MV-4-11 (cell line): ENCODE measurements around the gene FAM107B.

ENCODE experiments used
- DNase-seq: peaks from one replicate; lab custom pipeline; 2025; lab: John Stamatoyannopoulos, UW

The FAM107B gene

DNA sequence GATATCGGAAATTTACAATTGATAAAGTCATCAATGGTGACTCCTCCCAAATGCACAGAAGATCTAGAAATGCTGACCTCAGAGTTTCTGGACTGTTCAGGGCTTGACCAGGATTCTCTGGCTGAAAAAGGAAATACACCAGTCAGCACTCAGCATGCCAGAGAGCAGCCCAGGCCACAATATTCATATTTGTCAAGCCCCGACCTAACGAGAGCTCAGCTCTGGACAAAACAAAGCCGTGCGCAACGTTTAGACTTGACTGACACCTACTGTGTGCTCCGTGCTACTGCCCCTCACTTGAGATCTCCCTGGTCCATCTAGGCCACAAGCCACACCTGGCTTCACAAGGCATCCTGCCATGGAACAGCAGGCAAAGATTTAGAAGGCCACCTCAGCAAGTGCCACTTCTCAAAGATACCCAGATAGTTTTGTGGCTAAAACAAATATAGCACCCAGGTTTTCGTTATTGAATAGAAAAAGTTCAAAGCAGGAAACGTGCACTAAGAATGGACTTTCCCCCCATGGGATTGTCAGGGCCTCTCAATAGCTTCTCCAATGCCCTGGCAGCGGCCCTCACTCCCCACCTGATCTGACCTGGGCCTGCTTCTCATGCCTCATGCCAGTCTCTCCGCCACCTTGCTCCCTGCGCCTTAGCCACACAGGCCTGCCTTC is 218.3 kb downstream of the FAM107B start:
- DNase-seq: peak; percentile 42

DNA sequence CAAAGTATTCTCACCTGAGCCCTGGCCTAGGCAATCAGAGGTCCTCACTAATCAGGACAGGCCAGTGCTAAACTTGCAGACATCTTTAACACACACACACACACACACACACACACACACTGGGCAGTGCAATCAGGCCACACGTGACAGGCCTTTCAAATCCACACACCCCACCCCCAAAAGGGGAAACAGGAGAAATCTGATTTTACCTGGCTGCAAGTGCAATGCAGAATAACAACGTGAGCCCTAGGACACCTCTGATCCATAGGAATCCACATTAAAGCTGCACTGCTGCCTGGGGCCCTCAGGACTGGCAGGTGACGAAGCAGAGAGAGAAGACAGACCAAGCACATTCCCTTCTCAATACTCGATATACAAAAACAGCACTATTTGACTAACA is 218.9 kb downstream of the FAM107B start:
- DNase-seq: no peak

DNA sequence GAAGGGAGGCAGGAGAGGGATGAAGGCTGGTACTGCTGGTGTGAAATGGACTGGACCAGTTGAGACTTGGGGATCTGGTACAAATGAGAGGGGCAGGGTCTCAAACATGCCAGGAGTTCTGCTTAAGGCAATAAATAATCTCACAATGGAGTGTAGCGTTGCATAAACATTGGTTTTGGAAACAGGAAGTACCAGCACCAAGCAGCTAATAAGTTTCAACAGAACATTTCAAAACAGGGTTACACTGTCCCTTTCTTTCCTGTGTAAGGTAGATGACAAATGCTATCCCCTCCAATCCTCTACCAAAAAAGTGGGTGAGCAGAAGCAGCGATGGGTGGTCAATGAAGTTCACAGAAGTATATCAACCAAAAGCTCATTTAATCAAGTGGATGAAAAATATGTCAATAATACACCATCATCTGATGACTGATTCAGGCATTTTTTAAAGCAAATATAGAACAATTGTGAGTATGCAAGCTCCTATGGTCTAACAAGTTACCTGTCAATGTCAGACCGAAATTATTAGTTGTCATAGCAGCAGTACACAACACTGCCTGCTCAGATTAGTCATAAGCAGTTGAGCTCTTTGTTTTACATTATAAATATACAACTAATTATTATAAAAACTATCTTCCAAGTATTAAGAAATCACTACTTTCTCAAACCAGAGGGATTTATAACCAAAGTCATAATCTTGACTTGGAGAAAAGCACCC is 220.0 kb downstream of the FAM107B start:
- DNase-seq: peak; percentile 79

DNA sequence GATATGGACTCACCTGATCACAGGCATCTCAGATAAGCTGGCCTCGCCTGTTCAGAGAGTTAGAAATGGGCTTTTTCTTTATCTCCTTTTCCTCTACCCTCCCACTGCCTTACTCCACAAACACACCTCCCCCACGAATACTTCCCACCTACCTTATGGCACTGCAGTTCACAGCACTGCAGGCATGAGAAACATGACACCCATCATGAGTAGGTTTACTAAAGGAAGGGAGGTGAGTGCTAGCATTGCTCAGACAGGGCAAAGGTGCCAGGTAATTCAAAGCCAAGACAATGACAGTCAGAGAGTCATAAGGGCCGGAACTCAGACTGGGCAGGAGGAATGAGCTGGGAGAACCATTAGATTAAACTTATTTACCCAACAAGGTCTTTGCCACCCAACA is 220.6 kb downstream of the FAM107B start:
- DNase-seq: no peak

DNA sequence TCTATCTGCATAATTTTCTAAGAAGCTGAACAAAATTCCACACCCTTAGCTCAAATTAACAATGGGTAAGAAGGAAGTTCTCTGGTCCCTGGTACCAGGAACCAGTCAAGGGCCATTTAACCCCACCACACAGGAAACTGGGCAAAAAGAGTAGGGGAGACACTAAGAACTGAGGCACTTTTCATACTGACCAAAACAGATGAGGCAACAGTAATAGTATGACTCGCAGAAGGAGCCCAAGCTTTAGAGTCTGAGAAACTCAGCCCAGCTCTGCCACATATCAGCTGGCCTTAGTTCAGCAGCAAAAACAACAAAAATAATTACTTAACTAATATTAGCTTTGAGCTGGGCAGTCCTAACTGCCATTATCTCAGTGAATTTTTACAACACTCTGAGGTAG is 221.2 kb downstream of the FAM107B start:
- peak; percentile 75 for DNase-seq

DNA sequence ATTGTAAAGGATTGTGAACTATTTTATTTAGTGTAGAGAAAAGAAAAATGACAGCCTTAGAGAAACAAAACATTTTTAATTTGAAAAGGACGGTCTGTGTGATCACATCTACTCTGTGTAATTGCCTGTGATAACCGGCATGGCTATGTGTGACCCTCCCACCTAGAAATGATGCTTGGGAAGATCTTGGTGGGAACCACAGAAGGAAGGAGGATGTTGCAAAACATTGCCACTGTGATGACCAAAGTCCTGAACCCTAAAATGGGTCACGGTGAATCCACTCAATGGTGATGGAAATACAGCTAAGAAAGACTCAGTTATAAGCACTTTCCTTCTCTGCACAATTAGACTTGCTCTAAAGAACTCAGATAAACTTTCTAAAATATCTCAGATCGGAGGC is 222.7 kb downstream of the FAM107B start:
- DNase-seq: peak; percentile 72

DNA sequence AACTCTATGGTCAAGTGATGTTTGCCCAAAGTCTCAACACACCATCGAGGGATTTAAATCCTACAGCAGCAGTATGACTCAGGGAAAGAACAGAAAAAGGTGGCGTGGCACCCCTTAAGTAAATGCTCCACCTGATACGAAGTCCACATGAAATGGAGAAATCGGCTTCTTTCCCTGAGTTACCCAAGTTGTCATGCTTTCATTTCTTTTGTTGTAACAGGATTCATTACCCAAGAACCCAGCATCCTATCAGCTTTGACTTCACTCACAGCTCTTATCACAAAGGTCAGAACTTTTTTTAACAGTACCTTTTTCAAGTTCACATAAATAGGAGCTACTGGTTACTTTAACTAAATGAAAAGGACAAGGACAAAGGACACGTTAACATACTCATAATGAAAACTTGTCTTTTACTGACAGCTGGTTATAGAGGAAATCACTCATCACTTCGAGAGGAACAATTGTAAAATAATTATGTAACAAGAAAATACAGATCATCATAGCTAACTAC is 224.2 kb downstream of the FAM107B start:
- no peak for DNase-seq

DNA sequence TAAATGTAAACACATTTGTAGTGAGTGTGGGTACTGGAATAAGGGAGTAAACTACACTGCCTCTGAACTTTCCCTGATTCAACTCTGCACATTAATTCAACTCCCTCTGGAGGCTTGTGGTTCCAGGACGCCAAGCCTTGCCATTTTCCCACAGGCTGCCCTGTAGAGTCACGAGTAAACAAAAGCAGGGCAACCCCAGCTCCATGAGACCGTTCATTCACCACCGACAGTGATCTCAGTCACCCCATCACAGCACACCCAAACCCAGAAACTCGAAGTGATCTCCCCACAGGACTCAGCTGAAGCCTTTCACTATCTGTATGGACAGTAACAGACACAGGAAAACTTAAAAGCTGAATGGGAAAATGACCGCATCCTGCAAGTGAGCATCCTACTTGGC is 225.2 kb downstream of the FAM107B start:
- DNase-seq: no peak

DNA sequence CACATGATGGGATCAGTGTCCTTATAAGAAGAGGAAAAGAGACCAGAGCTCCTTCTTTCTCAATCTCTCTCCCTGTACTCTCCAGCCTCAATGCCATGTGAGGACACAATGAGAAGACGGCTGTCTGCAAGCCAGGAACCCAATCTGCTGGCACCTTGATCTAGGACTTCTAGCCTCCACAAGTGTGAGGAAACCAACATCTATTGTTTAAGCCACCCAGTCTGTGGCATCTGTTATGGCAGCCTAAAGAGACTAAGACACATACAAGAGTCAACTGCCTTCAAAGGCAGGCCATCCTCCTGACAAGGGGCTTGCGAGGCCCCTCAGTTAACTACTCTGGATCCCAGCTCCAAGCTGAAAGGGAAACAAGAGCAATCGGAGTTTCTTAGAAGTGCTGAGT is 225.7 kb downstream of the FAM107B start:
- no peak for DNase-seq

DNA sequence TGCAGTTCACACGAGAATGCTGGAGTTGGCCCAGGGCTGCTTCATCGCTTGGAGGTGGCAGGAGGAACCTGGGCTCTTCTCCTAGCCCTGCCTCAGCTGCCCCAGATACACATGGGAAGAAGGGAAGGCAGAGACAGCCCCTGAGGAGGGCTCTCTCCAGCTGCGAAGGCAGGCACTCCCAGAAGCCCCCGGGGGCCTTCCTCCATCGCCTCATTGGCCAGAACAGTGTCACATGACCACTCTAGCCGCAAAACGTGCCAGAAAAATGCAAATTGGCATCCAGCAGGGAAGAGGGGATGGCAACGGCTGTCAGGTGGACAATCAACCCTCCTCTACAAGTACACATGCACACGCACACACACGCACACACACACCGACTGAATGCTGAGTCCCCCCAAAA is 226.2 kb downstream of the FAM107B start:
- no peak for DNase-seq

DNA sequence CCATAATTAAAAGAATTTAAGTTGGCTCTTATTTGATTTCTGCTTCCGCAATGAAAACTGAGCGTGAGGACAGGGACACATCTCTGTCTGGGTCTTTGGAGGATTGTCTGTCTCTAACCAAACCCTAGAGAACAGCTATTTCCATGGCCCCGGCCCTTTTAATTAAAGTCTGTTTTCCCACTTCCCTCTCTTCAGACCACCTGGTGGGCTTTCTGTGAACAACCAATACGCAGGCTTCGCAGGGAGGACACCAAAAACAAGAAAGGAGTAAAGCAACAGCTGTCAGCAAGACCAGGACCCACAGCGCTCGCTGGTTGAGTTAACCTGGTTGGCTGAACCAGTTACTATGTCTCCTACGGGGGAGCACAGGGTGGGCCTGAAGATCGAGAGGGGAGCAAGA is 226.9 kb downstream of the FAM107B start:
- no peak for DNase-seq

DNA sequence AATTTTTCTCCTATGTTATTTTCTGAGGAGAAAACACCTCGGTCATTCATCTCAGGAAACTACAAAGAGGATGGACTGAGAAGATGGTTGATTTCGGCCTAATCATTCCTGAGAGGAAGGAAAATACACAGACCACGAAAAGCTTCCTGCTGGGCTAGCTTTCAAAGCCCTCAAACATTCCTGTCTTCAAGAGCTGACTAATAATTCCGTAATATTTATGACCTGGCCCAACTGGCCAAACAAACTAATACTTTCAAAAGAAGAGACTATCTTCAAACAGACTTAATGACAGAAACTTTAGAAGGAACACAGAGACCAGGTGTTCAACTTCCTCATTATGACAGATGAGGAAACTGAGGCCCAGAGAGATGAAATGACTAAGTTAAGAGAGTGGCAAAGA is 228.9 kb downstream of the FAM107B start:
- no peak for DNase-seq

DNA sequence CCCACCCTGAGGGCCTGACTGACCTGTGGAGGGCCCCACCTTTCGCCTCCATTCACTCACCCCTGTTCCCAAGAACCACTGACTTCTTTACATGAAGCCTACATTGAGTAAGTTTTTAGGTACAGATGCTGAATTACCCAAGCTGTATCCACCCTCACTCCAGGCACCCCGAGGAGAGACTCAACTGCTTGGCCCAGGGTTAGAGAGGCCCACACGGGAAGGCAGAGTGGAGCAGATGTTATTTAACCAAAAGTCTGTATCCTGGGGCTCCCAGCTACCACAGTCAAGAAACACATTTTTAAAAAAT is 230.8 kb downstream of the FAM107B start:
- no peak for DNase-seq

DNA sequence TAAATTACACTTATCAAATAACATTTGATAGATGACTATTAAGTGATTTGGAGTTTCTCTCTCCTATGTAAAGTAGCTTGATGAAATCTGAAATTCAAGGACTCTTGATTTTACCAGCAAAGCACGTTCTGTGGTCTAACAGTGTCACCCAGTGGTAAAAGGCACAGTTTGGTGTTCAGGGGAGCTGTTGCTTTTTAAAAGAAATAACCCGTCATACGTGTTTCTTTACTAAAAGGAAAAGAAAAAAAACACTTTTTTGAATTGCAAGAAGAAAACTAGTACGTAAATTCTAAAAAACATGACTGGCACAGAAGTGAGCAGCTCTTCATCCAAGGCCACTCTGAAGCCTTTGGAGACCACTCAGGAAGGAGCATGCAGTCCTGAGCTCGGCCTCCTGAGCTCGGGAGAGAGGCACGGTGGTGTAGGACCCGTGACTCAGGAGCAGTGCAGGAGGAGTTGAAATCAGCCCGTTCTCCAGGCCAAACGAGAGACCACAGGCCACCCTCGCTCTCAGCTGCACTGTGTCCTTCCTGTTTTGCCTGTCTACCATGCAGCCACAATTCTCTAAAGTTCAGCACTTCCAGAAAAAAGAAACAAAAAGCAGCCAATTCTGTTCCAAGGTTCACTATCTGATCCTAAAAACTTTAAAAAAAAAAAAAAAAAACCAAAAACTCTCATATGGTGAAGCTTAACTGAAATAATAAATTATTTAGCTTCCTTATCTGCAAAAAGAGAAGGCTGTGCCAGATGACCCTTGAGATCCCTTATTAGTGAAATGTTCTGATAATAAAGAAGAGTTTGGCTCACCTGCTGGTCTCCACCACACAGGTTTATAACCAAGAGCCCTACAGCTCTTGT is 231.4 kb downstream of the FAM107B start:
- DNase-seq: peak; percentile 73

DNA sequence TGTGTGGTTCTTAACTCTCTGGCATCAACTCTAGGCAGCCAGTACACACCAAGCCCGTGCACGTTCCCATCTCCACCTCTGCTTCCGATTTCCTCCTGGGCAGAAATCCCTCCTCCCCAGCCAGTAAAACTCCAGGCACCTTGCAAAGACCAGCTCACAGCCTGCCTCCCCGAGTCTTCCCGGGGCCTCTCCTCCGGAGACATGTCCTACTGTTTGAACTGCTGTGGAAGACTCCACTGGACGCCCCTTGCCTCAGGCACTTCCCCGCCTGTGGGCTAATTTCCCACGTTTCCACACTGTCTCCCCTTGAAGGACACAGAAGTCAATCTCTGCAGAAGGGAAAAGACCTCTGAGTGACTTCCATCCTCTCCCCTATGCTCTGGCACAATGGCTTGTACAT is 233.3 kb downstream of the FAM107B start:
- no peak for DNase-seq

DNA sequence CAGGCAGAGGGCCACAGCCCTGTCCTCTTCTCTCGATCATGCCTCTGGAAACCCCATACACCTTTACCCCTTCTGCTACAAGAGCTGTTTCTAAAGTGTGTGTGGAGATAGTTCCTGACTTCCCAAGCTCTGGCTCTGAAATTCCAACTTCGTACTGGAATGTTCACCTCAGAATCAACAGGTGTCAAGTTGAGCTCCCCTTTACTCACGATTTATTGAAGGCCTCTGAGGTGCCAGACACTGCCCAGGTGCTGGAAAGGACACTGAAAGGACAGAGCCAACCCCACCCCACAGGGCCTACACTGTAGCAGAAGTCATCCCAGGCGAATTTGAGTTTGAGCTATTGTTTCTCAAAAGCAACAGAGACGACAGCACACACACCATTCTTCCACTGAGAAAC is 234.1 kb downstream of the FAM107B start:
- DNase-seq: no peak

DNA sequence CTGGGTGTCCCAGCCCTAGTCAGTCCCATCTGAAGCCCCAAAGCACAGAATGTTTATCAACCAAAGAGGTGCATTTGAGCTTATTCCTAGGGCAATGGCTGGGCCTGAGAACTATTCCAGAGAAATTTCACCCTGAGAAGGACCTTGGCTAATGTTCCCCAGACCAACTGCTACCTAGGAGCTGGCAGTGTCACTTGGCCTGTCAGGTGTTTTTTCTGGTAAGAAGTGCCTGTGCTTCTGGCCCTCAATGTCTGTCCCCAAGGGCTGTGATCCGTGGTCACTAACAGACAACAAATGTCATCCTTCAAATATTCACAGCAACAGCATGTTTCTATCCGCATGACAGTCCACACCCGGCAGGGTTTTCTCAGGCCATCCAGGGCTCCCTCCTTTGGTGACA is 234.6 kb downstream of the FAM107B start:
- DNase-seq: no peak

DNA sequence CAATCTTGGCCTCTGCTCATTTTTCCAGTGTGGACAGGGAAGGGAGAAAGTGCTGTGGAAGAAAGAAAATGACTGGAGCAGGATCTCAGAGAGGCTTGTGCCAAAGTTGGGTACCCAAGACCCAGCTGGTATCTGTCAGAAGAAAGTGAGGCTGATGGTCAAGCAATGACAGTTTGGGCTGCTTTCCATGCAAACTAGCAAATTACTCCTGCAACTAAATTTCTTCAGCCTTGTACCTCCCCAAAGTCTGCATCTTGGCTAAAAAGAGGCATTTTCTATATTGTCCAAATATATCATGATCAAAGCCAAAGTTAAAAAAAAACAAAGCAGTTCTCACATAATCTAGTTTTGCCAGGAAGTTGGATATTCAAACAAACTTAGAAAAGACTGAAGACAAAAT is 235.5 kb downstream of the FAM107B start:
- no peak for DNase-seq

DNA sequence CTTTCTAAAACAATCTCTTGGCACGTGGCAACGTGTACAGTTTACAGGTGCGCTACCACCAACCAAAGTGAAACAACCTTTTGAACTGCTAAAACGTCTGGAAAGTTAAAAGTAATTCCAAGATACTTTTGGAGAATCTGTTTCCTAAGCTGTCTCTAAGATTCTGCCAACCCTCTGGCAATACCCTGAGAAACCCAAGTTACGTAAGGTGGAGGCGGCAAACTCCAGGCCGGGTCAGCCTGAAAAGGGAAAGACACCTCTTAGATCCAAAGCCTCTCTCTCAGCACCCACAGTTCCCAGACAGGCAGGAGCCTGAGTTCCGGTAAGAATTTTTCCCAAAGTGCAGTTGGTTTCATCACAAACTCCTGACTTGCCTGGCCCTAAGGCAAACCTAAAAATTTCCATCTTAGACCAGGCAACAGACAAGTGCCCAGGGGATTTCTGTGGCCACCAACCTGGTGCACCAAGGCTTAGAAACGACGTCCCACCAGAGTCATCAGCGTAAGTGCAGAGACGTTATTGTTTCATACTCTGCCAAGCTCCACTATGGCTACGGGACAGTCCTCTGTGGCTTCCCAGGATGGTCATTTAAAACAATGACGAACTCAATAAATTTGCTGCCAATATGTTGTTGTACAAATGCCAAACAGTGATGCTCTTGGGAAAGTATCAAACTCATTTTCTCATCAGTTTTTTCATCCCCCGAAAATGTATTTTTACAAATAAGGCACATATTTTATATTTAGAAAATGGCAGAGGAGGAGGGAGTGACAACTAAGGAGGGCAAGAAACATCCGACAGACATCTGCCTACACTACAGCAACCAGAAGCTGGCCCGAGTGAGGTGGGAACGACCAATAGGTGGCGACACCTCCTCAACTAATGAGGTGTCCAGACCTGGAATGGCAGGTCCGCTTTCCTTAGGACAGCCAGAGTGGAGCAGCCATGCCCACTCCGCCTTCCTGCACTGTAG is 238.2 kb downstream of the FAM107B start:
- DNase-seq: peak; percentile 30

DNA sequence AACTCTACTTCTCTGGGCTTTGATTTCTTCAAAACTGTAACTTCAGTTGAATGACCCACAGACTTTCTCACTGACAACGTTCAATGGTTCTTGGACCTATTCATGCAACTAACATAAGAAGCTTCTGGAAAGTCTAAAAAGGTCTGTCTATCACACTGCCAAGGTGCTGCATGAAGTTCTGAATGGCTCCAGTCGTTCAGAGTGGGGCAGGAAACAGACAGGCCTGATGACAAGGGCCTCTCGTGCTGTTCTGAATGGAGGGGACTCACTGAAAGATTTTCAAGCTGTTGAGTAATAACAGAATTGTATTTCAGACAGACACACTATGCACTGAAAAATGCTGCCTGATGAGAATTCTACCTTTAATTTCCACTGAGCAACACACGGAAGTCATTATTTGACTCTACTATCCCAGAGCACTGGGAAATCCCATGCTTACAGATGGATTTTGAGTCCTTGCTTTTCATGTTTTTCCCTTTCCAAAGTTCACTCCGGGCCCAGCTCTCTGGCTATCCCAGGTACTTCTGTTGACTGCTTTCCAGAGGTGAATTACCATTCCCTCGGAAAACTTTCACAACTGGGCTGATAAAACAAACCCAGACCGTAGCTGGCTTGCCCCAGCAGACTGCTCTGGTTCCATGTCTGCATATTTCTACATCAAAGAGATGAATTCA is 239.1 kb downstream of the FAM107B start:
- no peak for DNase-seq

DNA sequence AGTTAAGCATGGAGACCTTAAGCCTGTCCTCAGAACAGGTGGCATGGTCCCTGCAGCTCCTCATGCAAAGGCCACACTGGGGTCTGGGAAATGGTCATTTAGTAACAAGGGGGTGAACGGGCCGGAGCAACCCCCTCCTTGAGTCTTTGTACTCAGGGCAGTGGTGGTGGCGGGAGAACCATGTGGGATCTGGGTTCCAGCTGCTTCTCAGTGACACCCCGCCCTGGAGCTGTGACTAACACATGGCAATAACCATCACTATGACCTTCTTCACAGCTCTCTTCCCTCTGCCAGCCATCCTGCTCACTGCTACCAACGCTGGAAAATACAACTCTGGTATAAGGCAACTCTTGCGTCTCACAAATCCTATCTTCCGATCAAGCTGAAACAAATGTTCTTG is 240.5 kb downstream of the FAM107B start:
- no peak for DNase-seq
